Ishikawa (cell line): ENCODE measurements around the gene SBNO2.

Experiments
- CEBPB ChIP-seq: IDR thresholded peaks from 2 replicates; pipeline ENCODE4 v1.6.1; 2012
- EGR1 ChIP-seq: IDR thresholded peaks from 2 replicates; pipeline ENCODE4 v1.6.1; 2012
- EP300 ChIP-seq: IDR thresholded peaks from 2 replicates; pipeline ENCODE4 v1.6.1; 2012; ENCODE audit warnings: borderline replicate concordance
- MAX ChIP-seq: IDR thresholded peaks from 2 replicates; pipeline ENCODE4 v1.6.1; 2012
- NFIC ChIP-seq: IDR thresholded peaks from 2 replicates; pipeline ENCODE4 v1.6.1; 2012
- RAD21 ChIP-seq: IDR thresholded peaks from 2 replicates; pipeline ENCODE4 v1.6.1; 2012; ENCODE audit warnings: low read depth
- REST ChIP-seq: IDR thresholded peaks from 2 replicates; pipeline ENCODE4 v1.6.1; 2012; ENCODE audit warnings: low read depth, mild to moderate bottlenecking
- TAF1 ChIP-seq: IDR thresholded peaks from 2 replicates; pipeline ENCODE4 v1.6.1; 2012; ENCODE audit warnings: low read depth, mild to moderate bottlenecking
- TEAD4 ChIP-seq: IDR thresholded peaks from 2 replicates; pipeline ENCODE4 v1.6.1; 2012
- USF1 ChIP-seq: IDR thresholded peaks from 2 replicates; pipeline ENCODE4 v1.6.1; 2012
- YY1 ChIP-seq: IDR thresholded peaks from 2 replicates; pipeline ENCODE4 v1.6.1; 2012; ENCODE audit warnings: low read depth
- ZBTB7A ChIP-seq: IDR thresholded peaks from 2 replicates; pipeline ENCODE4 v1.6.1; 2012; ENCODE audit warnings: low read depth

GRCh38 chr19:1064661-1065605 is 109.1 kb downstream of the SBNO2 start:
- TF ChIP-seq YY1 = peak; percentile 48; the same call in 1 of the 2 replicates
- TF ChIP-seq TAF1 = no peak
- no peak for TF ChIP-seq NFIC
- TF ChIP-seq EP300 = no peak
- TF ChIP-seq EGR1 = no peak
- TF ChIP-seq REST = no peak
- peak; percentile 41; the same call in 1 of the 2 replicates for TF ChIP-seq USF1
- peak; percentile 98 for TF ChIP-seq MAX
- TF ChIP-seq RAD21 = peak; percentile 53; the same call in 1 of the 2 replicates
- peak; percentile 18; the same call in 1 of the 2 replicates for TF ChIP-seq TEAD4
- TF ChIP-seq CEBPB = no peak
- TF ChIP-seq ZBTB7A = peak; percentile 61; the same call in 1 of the 2 replicates
